Mesendoderm (in vitro differentiated cells): ENCODE results near the gene KRT17.
"Not testable (repeated sequence)": the region's sequence is repeated elsewhere in the genome, so short reads cannot be mapped to it uniquely, and the experiment has no call there.

Experiments used
- DNase-seq: peaks from one replicate; pipeline ENCODE4 v3.0.0; 2013
- H2AK5ac ChIP-seq: 2 replicates; pipeline ENCODE4 v1.6.1; 2013; ENCODE audit warnings: low read length, inconsistent platforms
- H2BK120ac ChIP-seq: 2 replicates; pipeline ENCODE4 v1.6.1; 2013; ENCODE audit warnings: low read depth, mild to moderate bottlenecking, low read length, moderate library complexity, mixed read lengths
- H2BK15ac ChIP-seq: replicated peaks from 2 replicates; pipeline ENCODE4 v1.6.1; 2013; ENCODE audit warnings: low read depth, mild to moderate bottlenecking, moderate library complexity
- H2BK5ac ChIP-seq: 2 replicates; pipeline ENCODE4 v1.6.1; 2013; ENCODE audit warnings: low read length, inconsistent platforms
- H3K18ac ChIP-seq: 2 replicates; pipeline ENCODE4 v1.6.1; 2013; ENCODE audit warnings: mild to moderate bottlenecking, low read length, mixed read lengths
- H3K23ac ChIP-seq: one replicate; pipeline ENCODE4 v1.6.1; 2013; ENCODE audit warnings: low read length
- H3K27ac ChIP-seq: 2 replicates; pipeline ENCODE4 v1.5.1; 2013; ENCODE audit warnings: low read depth, mild to moderate bottlenecking, inconsistent platforms, low read length, moderate library complexity
- H3K27me3 ChIP-seq: 2 replicates; pipeline ENCODE4 v1.6.1; 2013; ENCODE audit warnings: low read length, control low read depth, mild to moderate bottlenecking, inconsistent platforms; ENCODE audit not compliant: insufficient read depth, poor library complexity
- H3K36me3 ChIP-seq: 2 replicates; pipeline ENCODE4 v1.6.1; 2013; ENCODE audit warnings: low read length, inconsistent platforms; ENCODE audit not compliant: control insufficient read depth, insufficient read depth
- H3K4ac ChIP-seq: one replicate; pipeline ENCODE4 v1.6.1; 2013; ENCODE audit warnings: low read depth, mild to moderate bottlenecking, low read length, moderate library complexity
- H3K4me1 ChIP-seq: 2 replicates; pipeline ENCODE4 v1.6.1; 2013; ENCODE audit warnings: low read depth, low read length, inconsistent platforms; ENCODE audit not compliant: control insufficient read depth
- H3K4me2 ChIP-seq: 2 replicates; pipeline ENCODE4 v1.6.1; 2013; ENCODE audit warnings: low read length
- H3K4me3 ChIP-seq: 2 replicates; pipeline ENCODE4 v1.5.1; 2013; ENCODE audit warnings: mild to moderate bottlenecking, low read length
- H3K56ac ChIP-seq: one replicate; pipeline ENCODE4 v1.6.1; 2013; ENCODE audit warnings: low read length
- H3K79me1 ChIP-seq: 2 replicates; pipeline ENCODE4 v1.6.1; 2013; ENCODE audit warnings: low read length, inconsistent platforms
- H3K79me2 ChIP-seq: 2 replicates; pipeline ENCODE4 v1.6.1; 2013; ENCODE audit warnings: mild to moderate bottlenecking, low read length; ENCODE audit not compliant: control insufficient read depth, insufficient read depth
- H3K9ac ChIP-seq: 2 replicates; pipeline ENCODE4 v1.6.1; 2013; ENCODE audit warnings: low read length, inconsistent platforms
- H4K5ac ChIP-seq: one replicate; pipeline ENCODE4 v1.6.1; 2013; ENCODE audit warnings: low read length
- H4K8ac ChIP-seq: one replicate; pipeline ENCODE4 v1.6.1; 2013; ENCODE audit warnings: low read depth, mild to moderate bottlenecking, control low read depth, low read length, moderate library complexity
- WGBS: extraction: QIAGEN DNeasy Blood & Tissue Kit; methylation state at CpG from one replicate; pipeline ENCODE4 v1.1.7; 2013; ENCODE audit warnings: low lambda C conversion rate, missing lambda C conversion rate; ENCODE audit not compliant: insufficient coverage; ENCODE audit errors: extremely low coverage; 5-methylcytosine and 5-hydroxymethylcytosine counted together

The KRT17 gene

DNA sequence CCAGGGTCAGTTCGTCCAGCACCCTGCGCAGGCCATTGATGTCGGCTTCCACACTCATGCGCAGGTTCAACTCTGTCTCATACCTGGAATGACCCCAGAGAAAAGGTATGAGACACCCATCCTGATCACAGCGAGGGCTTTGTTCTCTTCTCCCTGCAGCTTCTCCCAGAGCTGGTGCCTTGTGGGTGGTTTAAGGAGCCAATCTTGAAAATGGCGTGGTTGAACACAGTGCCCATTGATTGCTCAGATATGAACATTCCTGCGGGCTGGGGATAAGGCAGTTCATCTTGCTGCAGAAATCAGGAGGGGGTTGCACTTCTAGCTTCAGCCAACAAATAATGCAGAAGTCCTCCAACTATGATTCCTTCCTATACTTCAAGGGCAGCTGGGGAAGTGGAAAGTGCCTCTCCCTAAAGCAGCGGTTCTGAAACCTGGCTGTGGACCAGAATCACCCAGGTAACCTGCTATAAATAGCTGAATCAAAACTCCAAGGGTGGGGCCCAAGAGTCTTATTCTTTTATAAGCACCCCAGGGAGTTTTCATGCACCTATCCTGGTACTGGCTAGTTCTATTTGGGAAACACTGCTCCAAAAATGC, 39.9 kb downstream of the KRT17 start:
- not testable (repeated sequence) for H3K4me3 ChIP-seq, H2AK5ac ChIP-seq, H3K4ac ChIP-seq, H3K4me2 ChIP-seq, H2BK15ac ChIP-seq, H4K5ac ChIP-seq, H3K9ac ChIP-seq, DNase-seq, H3K79me1 ChIP-seq, H2BK5ac ChIP-seq, H3K27ac ChIP-seq, H3K36me3 ChIP-seq, H3K79me2 ChIP-seq, H4K8ac ChIP-seq, H2BK120ac ChIP-seq, H3K56ac ChIP-seq, H3K23ac ChIP-seq, H3K27me3 ChIP-seq, H3K18ac ChIP-seq, H3K4me1 ChIP-seq
- no CpG with 5 or more reads among the region's 8 CpGs for WGBS

- no peak overlapping the region for H2BK15ac ChIP-seq
- H3K79me1 ChIP-seq = no peaks in the 10 kb centered on the region
- H3K27me3 ChIP-seq = no peaks in the 10 kb centered on the region
- H3K4me1 ChIP-seq = no peaks in the 10 kb centered on the region
- H3K9ac ChIP-seq = no peak overlapping the region
- H2BK5ac ChIP-seq = no peak overlapping the region
- H2AK5ac ChIP-seq = no peak overlapping the region
- no peaks in the 10 kb centered on the region for H3K79me2 ChIP-seq
- H2BK120ac ChIP-seq = no peak overlapping the region
- no peak overlapping the region for H3K4me3 ChIP-seq
- no CpG with 5 or more reads among the region's 33 CpGs for WGBS
- no peak for DNase-seq
- no peaks in the 10 kb centered on the region for H3K36me3 ChIP-seq
- no peak overlapping the region for H3K27ac ChIP-seq
- H3K4ac ChIP-seq = no peak overlapping the region
- no peak overlapping the region for H3K23ac ChIP-seq
- H3K56ac ChIP-seq = no peak overlapping the region
- no peak overlapping the region for H4K5ac ChIP-seq
- no peak overlapping the region for H3K4me2 ChIP-seq
- no peak overlapping the region for H4K8ac ChIP-seq
- no peak overlapping the region for H3K18ac ChIP-seq
Observed at GRCh38 chr17:41583137-41584127, 40.9 kb downstream of the KRT17 start.

- DNase-seq = peak; percentile 21
- H3K36me3 ChIP-seq, H2BK5ac ChIP-seq, H3K4me3 ChIP-seq, H2AK5ac ChIP-seq, H3K79me2 ChIP-seq, H3K27ac ChIP-seq, H3K9ac ChIP-seq, H3K18ac ChIP-seq, H3K79me1 ChIP-seq, H3K4ac ChIP-seq, H3K23ac ChIP-seq, H3K27me3 ChIP-seq, H2BK15ac ChIP-seq, H2BK120ac ChIP-seq, H4K8ac ChIP-seq, H3K4me2 ChIP-seq, H3K56ac ChIP-seq, H3K4me1 ChIP-seq, H4K5ac ChIP-seq: not testable (repeated sequence)
- no CpG with 5 or more reads among the region's 13 CpGs for WGBS
Observed at GRCh38 chr17:41582061-41582968, 42.1 kb downstream of the KRT17 start.

DNA sequence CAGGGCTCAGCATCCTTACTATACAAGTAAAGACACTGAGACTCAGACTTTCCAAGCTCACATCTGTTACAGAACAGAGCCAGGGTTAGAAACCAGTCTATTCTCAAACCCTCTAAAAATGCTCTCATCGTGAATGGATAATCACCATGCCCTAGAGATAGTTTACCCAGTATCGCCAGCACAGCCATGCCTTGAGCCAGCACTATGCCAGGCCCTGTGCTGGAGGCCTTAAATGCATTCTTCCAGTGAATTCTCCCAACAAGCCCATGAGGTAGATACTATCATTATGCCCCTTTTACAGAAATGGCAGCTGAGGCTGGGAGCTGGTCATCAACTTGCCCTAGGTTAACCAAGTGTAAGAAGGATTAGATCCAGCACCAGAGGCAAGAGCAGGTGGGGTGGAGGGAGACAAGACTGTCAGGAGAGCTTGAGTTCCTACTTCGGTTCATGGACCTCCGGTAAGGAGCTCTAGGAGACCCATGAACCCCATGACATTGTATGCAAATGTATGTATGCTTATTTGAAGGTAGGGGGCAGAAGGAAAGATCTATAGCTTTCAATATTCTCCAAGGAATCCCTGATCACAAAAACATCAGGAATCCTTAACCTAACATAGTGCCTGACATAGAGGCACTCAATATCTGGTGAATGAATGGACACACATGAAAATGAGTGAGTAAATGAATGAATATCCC, 42.9 kb downstream of the KRT17 start:
- H2AK5ac ChIP-seq = no peak overlapping the region
- H2BK15ac ChIP-seq = no peak overlapping the region
- no CpG with 5 or more reads among the region's 4 CpGs for WGBS
- no peaks in the 10 kb centered on the region for H3K36me3 ChIP-seq
- no peak overlapping the region for H3K18ac ChIP-seq
- H3K27ac ChIP-seq = no peak overlapping the region
- H2BK5ac ChIP-seq = no peak overlapping the region
- no peak overlapping the region for H3K4ac ChIP-seq
- H4K5ac ChIP-seq = no peak overlapping the region
- no peaks in the 10 kb centered on the region for H3K79me2 ChIP-seq
- no peaks in the 10 kb centered on the region for H3K4me1 ChIP-seq
- H3K56ac ChIP-seq = no peak overlapping the region
- H4K8ac ChIP-seq = no peak overlapping the region
- H3K27me3 ChIP-seq = no peaks in the 10 kb centered on the region
- H2BK120ac ChIP-seq = no peak overlapping the region
- no peaks in the 10 kb centered on the region for H3K79me1 ChIP-seq
- DNase-seq = no peak
- H3K4me2 ChIP-seq = no peak overlapping the region
- H3K23ac ChIP-seq = no peak overlapping the region
- H3K4me3 ChIP-seq = no peak overlapping the region
- no peak overlapping the region for H3K9ac ChIP-seq

- Histone ChIP-seq H3K4me3 (no peak overlapping the region), H3K4me2 (no peak overlapping the region), H4K5ac (no peak overlapping the region), H2BK120ac (no peak overlapping the region), H3K27me3 (no peaks in the 10 kb centered on the region), H3K79me1 (no peaks in the 10 kb centered on the region), H3K27ac (no peak overlapping the region), H2BK5ac (no peak overlapping the region), H3K4me1 (no peaks in the 10 kb centered on the region), H3K18ac (no peak overlapping the region), H4K8ac (no peak overlapping the region), H3K56ac (no peak overlapping the region), H3K79me2 (no peaks in the 10 kb centered on the region), H2BK15ac (no peak overlapping the region), H3K9ac (no peak overlapping the region), H2AK5ac (no peak overlapping the region), H3K4ac (no peak overlapping the region), H3K23ac (no peak overlapping the region), H3K36me3 (no peaks in the 10 kb centered on the region)
- no peak for DNase-seq
- no CpG with 5 or more reads among the region's 1 CpG for WGBS
Observed at GRCh38 chr17:41580687-41581365, 43.5 kb downstream of the KRT17 start.
